22Rv1 (cell line): ENCODE results near the gene SCAMP4.
"Not testable (repeated sequence)": the region's sequence is repeated elsewhere in the genome, so short reads cannot be mapped to it uniquely, and the experiment has no call there.

Experiments used
- ZFX ChIP-seq: fragments of 450-650 bp; IDR thresholded peaks from 2 replicates; pipeline ENCODE4 v1.6.1; 2017; ENCODE audit warnings: antibody characterized with exemption, borderline replicate concordance
- TF ChIP-seq, protein P1 (sequence below): fragments of 450-650 bp; IDR thresholded peaks from 2 replicates; pipeline ENCODE4 v1.5.1; 2017; ENCODE audit warnings: mild to moderate bottlenecking

- TF ChIP-seq, protein P1, sequence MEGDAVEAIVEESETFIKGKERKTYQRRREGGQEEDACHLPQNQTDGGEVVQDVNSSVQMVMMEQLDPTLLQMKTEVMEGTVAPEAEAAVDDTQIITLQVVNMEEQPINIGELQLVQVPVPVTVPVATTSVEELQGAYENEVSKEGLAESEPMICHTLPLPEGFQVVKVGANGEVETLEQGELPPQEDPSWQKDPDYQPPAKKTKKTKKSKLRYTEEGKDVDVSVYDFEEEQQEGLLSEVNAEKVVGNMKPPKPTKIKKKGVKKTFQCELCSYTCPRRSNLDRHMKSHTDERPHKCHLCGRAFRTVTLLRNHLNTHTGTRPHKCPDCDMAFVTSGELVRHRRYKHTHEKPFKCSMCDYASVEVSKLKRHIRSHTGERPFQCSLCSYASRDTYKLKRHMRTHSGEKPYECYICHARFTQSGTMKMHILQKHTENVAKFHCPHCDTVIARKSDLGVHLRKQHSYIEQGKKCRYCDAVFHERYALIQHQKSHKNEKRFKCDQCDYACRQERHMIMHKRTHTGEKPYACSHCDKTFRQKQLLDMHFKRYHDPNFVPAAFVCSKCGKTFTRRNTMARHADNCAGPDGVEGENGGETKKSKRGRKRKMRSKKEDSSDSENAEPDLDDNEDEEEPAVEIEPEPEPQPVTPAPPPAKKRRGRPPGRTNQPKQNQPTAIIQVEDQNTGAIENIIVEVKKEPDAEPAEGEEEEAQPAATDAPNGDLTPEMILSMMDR = not testable (repeated sequence)
- TF ChIP-seq ZFX = not testable (repeated sequence)
Measured at GRCh38 chr19:1877280-1877660, 27.9 kb upstream of the SCAMP4 start.
